ENCODE results near the gene S100PBP. TPM values are rescaled to one million over a fixed set of nuclear protein-coding genes. Genes with fewer than 3 reads are reported as not detected.

S100PBP gene
- total RNA-seq, 1 donor from 2014 or later, result 43.3 TPM

- H3K36me3 Mint-ChIP-seq (ENCODE audit: low read depth, unreplicated experiment), result peaks cover 3% of the 10 kb centered on the region
- no peak for DNase-seq (ENCODE audit: low spot score)
- H3K4me1 Mint-ChIP-seq (ENCODE audit: unreplicated experiment), result peaks cover 21% of the 10 kb centered on the region
- H3K9me3 Mint-ChIP-seq (ENCODE audit: unreplicated experiment), result no peaks in the 10 kb centered on the region
- TF ChIP-seq CTCF (IDR thresholded peaks at IDR 0.05; ENCODE audit: unreplicated experiment), result no peak
- H3K27me3 Mint-ChIP-seq (ENCODE audit: unreplicated experiment), result peaks cover 27% of the 10 kb centered on the region
- peak overlapping the region; percentile 61 for H3K27ac Mint-ChIP-seq (ENCODE audit: unreplicated experiment)
- peak overlapping the region; percentile 81 for H3K4me3 Mint-ChIP-seq (ENCODE audit: unreplicated experiment)
Observed at GRCh38 chr1:32869923-32870614, 52.6 kb downstream of the S100PBP start.

- DNase-seq (ENCODE audit: low spot score), result peak; percentile 69
- Mint-ChIP-seq H3K27me3 (ENCODE audit: unreplicated experiment) (peaks cover 28% of the 10 kb centered on the region), H3K36me3 (ENCODE audit: low read depth, unreplicated experiment) (peaks cover 3% of the 10 kb centered on the region), H3K4me1 (ENCODE audit: unreplicated experiment) (peaks cover 21% of the 10 kb centered on the region), H3K4me3 (ENCODE audit: unreplicated experiment) (peak within 1 kb of the TSS; percentile 81), H3K27ac (ENCODE audit: unreplicated experiment) (peak within 1 kb of the TSS; percentile 61), H3K9me3 (ENCODE audit: unreplicated experiment) (no peaks in the 10 kb centered on the region)
- no peak for TF ChIP-seq CTCF (IDR thresholded peaks at IDR 0.05; ENCODE audit: unreplicated experiment)
Observed at GRCh38 chr1:32870615-32871363, 53.3 kb downstream of the S100PBP start, which contains the start of gene FNDC5. TSS of gene FNDC5 (minus strand) at chr1:32870912.

- DNase-seq (ENCODE audit: low spot score), result no peak
- peaks cover 21% of the 10 kb centered on the region for H3K4me1 Mint-ChIP-seq (ENCODE audit: unreplicated experiment)
- peaks cover 28% of the 10 kb centered on the region for H3K27me3 Mint-ChIP-seq (ENCODE audit: unreplicated experiment)
- H3K27ac Mint-ChIP-seq (ENCODE audit: unreplicated experiment), result no peak overlapping the region
- no peaks in the 10 kb centered on the region for H3K9me3 Mint-ChIP-seq (ENCODE audit: unreplicated experiment)
- no peak for TF ChIP-seq CTCF (IDR thresholded peaks at IDR 0.05; ENCODE audit: unreplicated experiment)
- H3K4me3 Mint-ChIP-seq (ENCODE audit: unreplicated experiment), result peak overlapping the region; percentile 38
- peaks cover 3% of the 10 kb centered on the region for H3K36me3 Mint-ChIP-seq (ENCODE audit: low read depth, unreplicated experiment)
Observed at GRCh38 chr1:32871364-32872191, 54.1 kb downstream of the S100PBP start.

- no peak overlapping the region for H3K4me3 Mint-ChIP-seq (ENCODE audit: unreplicated experiment)
- H3K27me3 Mint-ChIP-seq (ENCODE audit: unreplicated experiment), result peaks cover 26% of the 10 kb centered on the region
- TF ChIP-seq CTCF (IDR thresholded peaks at IDR 0.05; ENCODE audit: unreplicated experiment), result no peak
- H3K27ac Mint-ChIP-seq (ENCODE audit: unreplicated experiment), result no peak overlapping the region
- peaks cover 21% of the 10 kb centered on the region for H3K4me1 Mint-ChIP-seq (ENCODE audit: unreplicated experiment)
- no peaks in the 10 kb centered on the region for H3K9me3 Mint-ChIP-seq (ENCODE audit: unreplicated experiment)
- H3K36me3 Mint-ChIP-seq (ENCODE audit: low read depth, unreplicated experiment), result peaks cover 1% of the 10 kb centered on the region
- DNase-seq (ENCODE audit: low spot score), result no peak
Observed at GRCh38 chr1:32872192-32872460, 54.7 kb downstream of the S100PBP start.

Data from endothelial cell (in vitro differentiated cells).